Bronchial epithelial cell (primary cell): Measurements from ENCODE around the gene C15orf61. TPM values are rescaled to one million over a fixed set of nuclear protein-coding genes. Genes with fewer than 3 reads are reported as not detected.

ENCODE experiments used
- DNase-seq: peaks from one replicate; pipeline ENCODE4 v3.0.0-alpha.2; 2010; ENCODE audit warnings: low read depth
- FAIRE-seq: peaks from 2 replicates; lab custom pipeline; 2011; peaks lifted over from hg19 to GRCh38; lab: Jason Lieb, UNC
- H3K27me3 ChIP-seq: 2 replicates; pipeline ENCODE4 v1.5.1; 2011; ENCODE audit warnings: low read length; ENCODE audit not compliant: control insufficient read depth, insufficient read depth
- H3K36me3 ChIP-seq: 2 replicates; pipeline ENCODE4 v1.5.1; 2011; ENCODE audit warnings: low read length; ENCODE audit not compliant: control insufficient read depth, insufficient read depth
- H3K4me3 ChIP-seq: 2 replicates; pipeline ENCODE4 v1.5.1; 2011; ENCODE audit warnings: mild to moderate bottlenecking, low read depth, low read length, control low read depth
- total RNA-seq: library from RNA; depleted of rRNA; stranded (reverse); fragments of >200 nt; gene quantifications from 2 replicates; pipeline ENCODE4 v1.2.1, GENCODE V29; 2014
- TF ChIP-seq, protein P1 (sequence below): IDR thresholded peaks from 2 replicates; pipeline ENCODE4 v1.5.1; 2011; ENCODE audit warnings: mild to moderate bottlenecking, moderate library complexity, low read length, control low read depth, inconsistent platforms; ENCODE audit not compliant: insufficient read depth, severe bottlenecking

C15orf61 gene
- total RNA-seq, 1 donor from 2014 or later, result 2.1 TPM

DNA sequence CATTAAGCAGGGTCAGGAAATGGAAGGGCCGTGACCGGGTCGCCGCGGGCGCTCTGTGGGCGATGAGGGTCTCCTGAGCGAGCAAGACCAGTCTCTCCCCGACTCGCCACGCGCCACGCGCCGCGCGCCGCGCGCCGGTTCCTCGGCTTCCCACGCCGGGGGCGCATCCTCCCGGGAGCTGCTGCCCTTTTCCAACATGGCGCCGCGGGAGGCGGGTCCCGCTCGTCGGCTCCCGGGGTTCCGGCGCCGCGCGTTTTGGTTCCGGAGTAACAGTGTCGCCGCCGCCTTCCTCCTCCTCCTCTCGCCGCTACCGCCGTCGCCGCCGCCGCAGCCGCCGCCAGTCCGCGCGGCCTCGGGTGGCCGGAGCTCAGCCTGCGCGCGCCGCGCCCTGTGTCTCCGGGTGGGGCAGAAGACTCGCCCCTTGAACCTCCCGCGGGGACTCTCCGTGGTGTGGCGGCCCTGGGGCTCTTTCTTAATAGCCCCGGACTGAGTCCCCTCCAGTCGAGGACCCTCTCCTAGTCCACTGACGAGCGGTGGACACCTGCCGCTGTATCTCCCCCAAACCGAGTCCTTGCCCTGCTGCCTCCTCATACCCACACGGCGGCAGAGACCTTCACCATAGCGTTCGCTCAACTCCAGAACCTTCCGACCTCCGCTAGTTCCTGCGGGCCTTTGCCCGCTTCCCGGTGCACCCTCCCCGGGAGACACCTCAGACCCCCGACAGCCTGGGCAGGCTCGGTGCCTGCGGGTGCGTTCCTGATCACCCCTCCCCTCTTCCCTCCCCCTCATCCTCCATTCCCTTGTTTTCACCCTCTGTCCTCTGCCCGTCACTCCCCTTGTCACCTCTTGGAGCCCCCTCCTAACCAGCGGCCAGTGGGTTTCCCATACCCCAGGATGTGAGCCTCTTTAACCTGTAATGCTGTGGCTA lies 21.8 kb downstream of the C15orf61 start, which contains the start of gene MAP2K5:
Gene MAP2K5, plus strand, starts transcription at position 284 of the 928 bp plus-strand sequence. Its CDS starts 633 bp downstream, at position 917.
- peak within 1 kb of the TSS; percentile 65 for H3K4me3 ChIP-seq
- TF ChIP-seq, protein P1, sequence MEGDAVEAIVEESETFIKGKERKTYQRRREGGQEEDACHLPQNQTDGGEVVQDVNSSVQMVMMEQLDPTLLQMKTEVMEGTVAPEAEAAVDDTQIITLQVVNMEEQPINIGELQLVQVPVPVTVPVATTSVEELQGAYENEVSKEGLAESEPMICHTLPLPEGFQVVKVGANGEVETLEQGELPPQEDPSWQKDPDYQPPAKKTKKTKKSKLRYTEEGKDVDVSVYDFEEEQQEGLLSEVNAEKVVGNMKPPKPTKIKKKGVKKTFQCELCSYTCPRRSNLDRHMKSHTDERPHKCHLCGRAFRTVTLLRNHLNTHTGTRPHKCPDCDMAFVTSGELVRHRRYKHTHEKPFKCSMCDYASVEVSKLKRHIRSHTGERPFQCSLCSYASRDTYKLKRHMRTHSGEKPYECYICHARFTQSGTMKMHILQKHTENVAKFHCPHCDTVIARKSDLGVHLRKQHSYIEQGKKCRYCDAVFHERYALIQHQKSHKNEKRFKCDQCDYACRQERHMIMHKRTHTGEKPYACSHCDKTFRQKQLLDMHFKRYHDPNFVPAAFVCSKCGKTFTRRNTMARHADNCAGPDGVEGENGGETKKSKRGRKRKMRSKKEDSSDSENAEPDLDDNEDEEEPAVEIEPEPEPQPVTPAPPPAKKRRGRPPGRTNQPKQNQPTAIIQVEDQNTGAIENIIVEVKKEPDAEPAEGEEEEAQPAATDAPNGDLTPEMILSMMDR, result no peak
- peaks cover 2% of the 10 kb centered on the region for H3K36me3 ChIP-seq
- DNase-seq, result peak; percentile 33
- H3K27me3 ChIP-seq, result no peaks in the 10 kb centered on the region
- FAIRE-seq, result no peak

DNA sequence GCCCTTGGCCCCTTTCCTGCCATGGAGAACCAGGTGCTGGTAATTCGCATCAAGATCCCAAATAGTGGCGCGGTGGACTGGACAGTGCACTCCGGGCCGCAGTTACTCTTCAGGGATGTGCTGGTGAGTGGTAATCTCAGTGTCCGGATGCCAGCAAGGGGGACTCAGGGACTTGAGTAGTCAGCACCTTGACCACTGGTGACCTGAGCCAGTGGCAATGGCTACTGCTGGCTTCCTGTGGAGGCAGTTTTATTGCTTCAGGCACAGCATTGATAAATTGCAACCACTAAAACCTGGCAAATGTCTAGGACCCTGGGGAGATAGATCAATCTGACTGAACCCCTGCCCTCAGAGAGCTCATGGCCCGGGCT lies 22.4 kb downstream of the C15orf61 start:
- H3K36me3 ChIP-seq, result peaks cover 2% of the 10 kb centered on the region
- H3K27me3 ChIP-seq, result no peaks in the 10 kb centered on the region
- peak overlapping the region; percentile 65 for H3K4me3 ChIP-seq
- no peak for FAIRE-seq
- DNase-seq, result no peak
- TF ChIP-seq, protein P1, result no peak

DNA sequence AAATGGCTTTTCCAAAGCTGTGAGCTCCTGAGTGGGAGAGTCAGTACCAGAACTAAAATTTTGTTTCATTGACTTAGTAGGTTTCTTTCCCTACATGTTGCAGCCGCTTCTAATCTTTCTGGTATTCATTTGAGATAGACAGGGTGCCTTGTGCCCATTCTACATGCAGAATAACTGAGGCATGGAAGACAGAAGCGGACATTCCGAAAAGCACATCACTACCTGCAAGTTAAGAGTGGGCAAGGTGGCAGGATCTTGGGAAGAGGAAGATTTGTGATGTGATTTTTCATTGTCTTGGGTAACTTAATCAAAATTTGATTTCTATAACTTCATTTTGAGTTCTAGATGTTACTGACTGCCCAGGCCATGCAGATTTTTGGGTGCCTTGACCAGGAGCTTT lies 23.5 kb downstream of the C15orf61 start:
- Histone ChIP-seq H3K36me3 (peaks cover 2% of the 10 kb centered on the region), H3K27me3 (no peaks in the 10 kb centered on the region), H3K4me3 (no peak overlapping the region)
- TF ChIP-seq, protein P1, result no peak
- FAIRE-seq (no peak), DNase-seq (no peak)

DNA sequence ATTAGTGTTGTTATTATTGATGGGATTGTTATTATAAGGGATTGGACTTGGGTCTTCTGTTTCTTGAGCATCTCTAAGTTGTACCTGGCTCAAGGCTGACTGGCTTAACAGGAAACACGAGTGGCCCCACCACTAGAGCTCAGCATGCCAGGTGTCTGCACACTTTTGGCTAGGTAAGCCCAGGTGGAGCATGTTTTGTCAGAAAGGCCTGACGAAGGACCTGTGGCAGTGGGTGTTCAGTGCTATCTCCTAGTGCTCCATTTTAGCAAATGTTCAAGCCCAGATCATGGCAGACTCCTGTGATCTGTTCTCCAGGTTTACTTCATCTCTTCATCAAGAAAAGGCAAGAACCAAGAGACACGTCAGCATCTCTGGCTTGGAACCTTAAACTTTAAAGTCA lies 24.9 kb downstream of the C15orf61 start:
- FAIRE-seq (no peak), DNase-seq (no peak)
- Histone ChIP-seq H3K27me3 (no peaks in the 10 kb centered on the region), H3K4me3 (no peak overlapping the region), H3K36me3 (peaks cover 2% of the 10 kb centered on the region)
- TF ChIP-seq, protein P1, result no peak

DNA sequence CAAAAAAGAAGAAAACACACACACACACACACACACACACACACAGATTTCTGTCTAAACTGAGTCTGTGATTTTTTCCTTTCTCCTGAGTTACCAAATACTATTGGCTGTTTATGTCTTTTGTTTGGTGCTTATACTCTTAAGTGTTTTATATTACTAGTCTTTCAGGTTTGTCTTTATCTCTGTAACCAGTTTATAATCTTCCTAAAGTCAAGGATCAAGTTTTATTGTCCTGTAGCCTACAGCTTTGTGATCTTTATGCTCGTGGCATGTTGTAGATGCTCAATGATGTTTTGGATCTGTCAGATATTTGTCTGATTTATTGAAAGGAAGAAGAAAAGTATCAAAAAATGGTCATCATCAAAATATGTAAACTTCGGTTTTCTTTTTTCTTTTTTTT lies 26.1 kb downstream of the C15orf61 start:
- H3K36me3 ChIP-seq, result peaks cover 2% of the 10 kb centered on the region
- H3K4me3 ChIP-seq, result no peak overlapping the region
- DNase-seq, result no peak
- H3K27me3 ChIP-seq, result no peaks in the 10 kb centered on the region
- FAIRE-seq, result no peak
- TF ChIP-seq, protein P1, result no peak
